ENCODE results near the gene NPC2. TPM values are rescaled to one million over a fixed set of nuclear protein-coding genes. Genes with fewer than 3 reads are reported as not detected.
"Not testable (repeated sequence)": the region's sequence is repeated elsewhere in the genome, so short reads cannot be mapped to it uniquely, and the experiment has no call there.

NPC2 gene
- total and polyA plus RNA-seq, 2 experiments from 2014 or later, result 103 to 156 TPM

GRCh38 chr14:74538411-74539391 lies 45.6 kb upstream of the NPC2 start:
- peaks cover 24% of the 10 kb centered on the region; the same call in 1 of the 2 replicates for H3K36me3 ChIP-seq (ENCODE audit: low read depth)
- no peak for DNase-seq
- H3K4me1 ChIP-seq (ENCODE audit: insufficient read depth), result no peaks in the 10 kb centered on the region
- TF ChIP-seq EZH2phosphoT487 (IDR thresholded peaks at IDR 0.05; ENCODE audit: insufficient read depth, low read depth) (no peak), EZH2 (IDR thresholded peaks at IDR 0.05; ENCODE audit: insufficient read depth, poor library complexity, severe bottlenecking) (no peak)
- in situ Hi-C loops (cut with MboI), result no loop called here
- no peak overlapping the region for H3K27ac ChIP-seq
- H3F3A ChIP-seq (ENCODE audit: insufficient read depth), result 0 out of 2 replicates have a peak, but pooled peaks cover 9% of the 10 kb centered on the region
- no peak overlapping the region for H3K4me2 ChIP-seq (ENCODE audit: unreplicated experiment)
- no peak overlapping the region for H3K4me3 ChIP-seq
- 52 to 62% methylated on average over 11 of the region's 11 CpGs for WGBS, 2 experiments (ENCODE audit: low coverage in 1 of 2, low lambda C conversion rate in 2 of 2, missing lambda C conversion rate in 2 of 2)
- H3K9me3 ChIP-seq (ENCODE audit: low read depth), result no peaks in the 10 kb centered on the region
- H3K27me3 ChIP-seq (replicated peaks; ENCODE audit: insufficient read depth), result no peaks in the 10 kb centered on the region
- no peaks in the 10 kb centered on the region for H3K9me2 ChIP-seq (ENCODE audit: insufficient read depth)
- no peak overlapping the region for H3K9ac ChIP-seq
- H3K79me2 ChIP-seq (ENCODE audit: insufficient read depth), result no peaks in the 10 kb centered on the region
- H2AFZ ChIP-seq, result no peak overlapping the region
- H4K20me1 ChIP-seq (ENCODE audit: insufficient read depth), result no peaks in the 10 kb centered on the region

- H3K9ac ChIP-seq; DNase-seq; H3K9me3 ChIP-seq (ENCODE audit: low read depth); H3K9me2 ChIP-seq (ENCODE audit: insufficient read depth); H3K4me2 ChIP-seq (ENCODE audit: unreplicated experiment); H4K20me1 ChIP-seq (ENCODE audit: insufficient read depth); H3K27ac ChIP-seq; H3K4me3 ChIP-seq; in situ Hi-C loops (cut with MboI); H2AFZ ChIP-seq; H3K79me2 ChIP-seq (ENCODE audit: insufficient read depth); H3F3A ChIP-seq (ENCODE audit: insufficient read depth); H3K4me1 ChIP-seq (ENCODE audit: insufficient read depth); H3K27me3 ChIP-seq (replicated peaks; ENCODE audit: insufficient read depth): not testable (repeated sequence)
- H3K36me3 ChIP-seq (ENCODE audit: low read depth), result peaks cover 31% of the 10 kb centered on the region; the same call in 1 of the 2 replicates
- 97 to 98% methylated on average over 3 of the region's 3 CpGs for WGBS, 2 experiments (ENCODE audit: low coverage in 1 of 2, low lambda C conversion rate in 2 of 2, missing lambda C conversion rate in 2 of 2)
These were observed 43.2 kb upstream of the NPC2 start for GRCh38 chr14:74536336-74536735.

- no peaks in the 10 kb centered on the region for H3K79me2 ChIP-seq (ENCODE audit: insufficient read depth)
- no peaks in the 10 kb centered on the region for H4K20me1 ChIP-seq (ENCODE audit: insufficient read depth)
- 0 out of 2 replicates have a peak, but pooled peaks cover 9% of the 10 kb centered on the region for H3F3A ChIP-seq (ENCODE audit: insufficient read depth)
- 84 to 88% methylated on average over 8 to 10 of the region's 10 CpGs for WGBS, 2 experiments (ENCODE audit: low coverage in 1 of 2, low lambda C conversion rate in 2 of 2, missing lambda C conversion rate in 2 of 2)
- no peaks in the 10 kb centered on the region for H3K9me3 ChIP-seq (ENCODE audit: low read depth)
- no peak for TF ChIP-seq EZH2 (IDR thresholded peaks at IDR 0.05; ENCODE audit: insufficient read depth, poor library complexity, severe bottlenecking)
- TF ChIP-seq EZH2phosphoT487 (IDR thresholded peaks at IDR 0.05; ENCODE audit: insufficient read depth, low read depth), result no peak
- DNase-seq, result no peak
- no peaks in the 10 kb centered on the region for H3K4me1 ChIP-seq (ENCODE audit: insufficient read depth)
- H3K27me3 ChIP-seq (replicated peaks; ENCODE audit: insufficient read depth), result no peaks in the 10 kb centered on the region
- no peak overlapping the region for H3K4me2 ChIP-seq (ENCODE audit: unreplicated experiment)
- no peak overlapping the region for H3K4me3 ChIP-seq
- H3K27ac ChIP-seq, result no peak overlapping the region
- H3K9me2 ChIP-seq (ENCODE audit: insufficient read depth), result no peaks in the 10 kb centered on the region
- no peak overlapping the region for H3K9ac ChIP-seq
- H2AFZ ChIP-seq, result no peak overlapping the region
- peaks cover 27% of the 10 kb centered on the region; the same call in 1 of the 2 replicates for H3K36me3 ChIP-seq (ENCODE audit: low read depth)
- in situ Hi-C loops (cut with MboI), result no loop called here
These were observed 42.7 kb upstream of the NPC2 start for GRCh38 chr14:74535756-74536325.

GRCh38 chr14:74533576-74533975 lies 40.5 kb upstream of the NPC2 start:
- no peak for DNase-seq
- no peaks in the 10 kb centered on the region for H3K27me3 ChIP-seq (replicated peaks; ENCODE audit: insufficient read depth)
- H3K27ac ChIP-seq, result no peak overlapping the region
- WGBS, 2 experiments (ENCODE audit: low coverage in 1 of 2, low lambda C conversion rate in 2 of 2, missing lambda C conversion rate in 2 of 2), result 96% methylated on average over 6 to 7 of the region's 7 CpGs
- H3K36me3 ChIP-seq (ENCODE audit: low read depth), result peaks cover 30% of the 10 kb centered on the region; the same call in 1 of the 2 replicates
- in situ Hi-C loops (cut with MboI), result no loop called here
- H3K4me2 ChIP-seq (ENCODE audit: unreplicated experiment), result no peak overlapping the region
- H3F3A ChIP-seq (ENCODE audit: insufficient read depth), result 0 out of 2 replicates have a peak, but pooled peaks cover 22% of the 10 kb centered on the region
- no peak overlapping the region for H3K9ac ChIP-seq
- H3K9me3 ChIP-seq (ENCODE audit: low read depth), result no peaks in the 10 kb centered on the region
- H3K9me2 ChIP-seq (ENCODE audit: insufficient read depth), result no peaks in the 10 kb centered on the region
- H2AFZ ChIP-seq, result no peak overlapping the region
- H3K4me3 ChIP-seq, result no peak overlapping the region
- H3K79me2 ChIP-seq (ENCODE audit: insufficient read depth), result no peaks in the 10 kb centered on the region
- no peaks in the 10 kb centered on the region for H4K20me1 ChIP-seq (ENCODE audit: insufficient read depth)
- TF ChIP-seq EZH2 (IDR thresholded peaks at IDR 0.05; ENCODE audit: insufficient read depth, poor library complexity, severe bottlenecking) (no peak), EZH2phosphoT487 (IDR thresholded peaks at IDR 0.05; ENCODE audit: insufficient read depth, low read depth) (no peak)
- no peaks in the 10 kb centered on the region for H3K4me1 ChIP-seq (ENCODE audit: insufficient read depth)
